Subcutaneous adipose tissue (tissue), 4 donors: ENCODE measurements around the gene TMCO6. TPM values are rescaled to one million over a fixed set of nuclear protein-coding genes. Genes with fewer than 3 reads are reported as not detected.

Experiments
- CTCF ChIP-seq: fragments of 450-650 bp; IDR thresholded peaks from one replicate; pipeline ENCODE4 v1.5.1; 2016; ENCODE audit warnings: low read depth, mild to moderate bottlenecking, control low read depth, antibody characterized with exemption, moderate library complexity
- total RNA-seq, 4 donors: library from RNA; depleted of rRNA; stranded (reverse); fragments of >200 nt; gene quantifications; one replicate each; pipeline ENCODE4 v1.1.0, GENCODE V29; 2016

TMCO6 gene
- total RNA-seq, 4 donors from 2014 or later = 11.4 to 64.5 (median 23.7) TPM

DNA sequence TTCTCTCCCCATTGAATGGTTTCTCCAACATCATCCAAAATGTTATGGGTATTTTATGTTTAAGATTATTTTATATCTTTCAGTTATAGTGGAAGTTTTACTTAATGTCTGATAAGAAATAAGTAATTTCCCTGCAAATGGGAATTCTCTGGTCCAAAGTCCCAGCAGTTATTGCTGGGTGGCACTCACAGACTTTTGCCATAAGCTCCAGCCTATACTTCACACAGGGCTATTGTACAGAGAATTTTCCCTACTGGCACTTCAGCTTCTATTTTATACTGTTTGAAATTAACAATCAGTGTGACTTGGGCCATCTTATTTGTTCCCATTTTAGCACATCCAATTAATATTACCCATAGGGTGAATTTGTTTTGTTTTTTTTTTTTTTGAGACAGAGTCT lies 39.2 kb upstream of the TMCO6 start:
- no peak for TF ChIP-seq CTCF

GRCh38 chr5:140602147-140602546 lies 37.1 kb upstream of the TMCO6 start:
- no peak for TF ChIP-seq CTCF

DNA sequence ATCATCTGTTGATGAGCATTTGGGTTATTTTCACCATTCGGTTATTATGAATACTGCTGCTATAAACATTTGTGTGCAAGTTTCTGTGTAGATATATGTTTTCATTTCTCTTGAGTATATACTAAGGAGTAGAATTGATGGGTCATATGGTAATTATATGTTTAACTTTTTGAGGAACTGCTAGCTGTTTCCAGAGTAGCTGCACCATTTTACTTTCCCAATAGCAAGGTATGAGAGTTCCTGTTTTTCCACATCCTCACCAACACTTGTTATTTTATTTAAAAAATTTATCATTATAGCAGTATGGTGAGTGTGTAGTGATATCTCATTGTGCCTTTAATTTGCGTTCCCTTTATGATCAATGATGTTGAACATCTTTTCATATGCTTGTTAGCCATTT lies 35.5 kb upstream of the TMCO6 start:
- no peak for TF ChIP-seq CTCF

- TF ChIP-seq CTCF = no peak
Measured at GRCh38 chr5:140605879-140606278, 33.4 kb upstream of the TMCO6 start.

GRCh38 chr5:140607031-140607430 lies 32.2 kb upstream of the TMCO6 start:
- TF ChIP-seq CTCF = no peak

DNA sequence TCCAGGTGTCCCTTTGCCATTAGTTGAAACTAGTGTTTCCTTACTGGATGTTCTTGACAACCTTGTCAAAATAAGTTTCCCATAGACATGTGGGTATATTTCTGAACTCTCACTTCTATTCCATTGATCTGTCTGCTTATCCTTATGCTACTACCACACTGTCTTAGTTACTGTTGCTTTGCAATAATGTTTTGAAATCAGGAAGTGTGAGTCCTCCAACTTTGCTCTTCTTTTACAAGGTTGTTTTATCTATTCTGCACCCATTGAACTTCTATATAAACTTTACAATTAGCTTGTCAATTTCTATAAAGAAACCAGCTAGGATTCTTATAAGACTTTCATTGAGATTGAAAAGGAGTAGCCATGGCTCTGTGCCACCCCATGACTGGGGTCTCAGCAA lies 30.5 kb upstream of the TMCO6 start:
- TF ChIP-seq CTCF = no peak

DNA sequence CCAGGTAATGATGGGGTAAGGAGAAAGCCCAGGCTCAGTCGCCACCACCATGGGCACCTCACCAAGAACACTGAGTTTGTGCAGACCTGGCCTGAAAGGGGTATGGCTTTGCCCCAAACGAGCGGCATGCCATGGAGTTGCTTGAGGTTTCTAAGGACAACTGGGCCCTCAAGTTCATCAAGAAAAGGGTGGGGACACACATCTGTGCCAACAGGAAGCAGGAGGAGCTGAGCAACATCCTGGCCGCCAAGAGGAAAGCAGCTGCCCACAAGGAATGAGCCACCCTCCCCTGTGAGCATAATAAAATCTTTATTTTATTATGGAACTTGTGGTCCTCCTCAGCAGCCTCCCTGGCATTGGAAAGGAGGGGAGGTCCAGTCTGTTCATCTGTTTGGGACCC lies 30.1 kb upstream of the TMCO6 start:
- TF ChIP-seq CTCF = no peak
